ENCODE measurements around the gene ELAVL3.

The ELAVL3 gene

DNA sequence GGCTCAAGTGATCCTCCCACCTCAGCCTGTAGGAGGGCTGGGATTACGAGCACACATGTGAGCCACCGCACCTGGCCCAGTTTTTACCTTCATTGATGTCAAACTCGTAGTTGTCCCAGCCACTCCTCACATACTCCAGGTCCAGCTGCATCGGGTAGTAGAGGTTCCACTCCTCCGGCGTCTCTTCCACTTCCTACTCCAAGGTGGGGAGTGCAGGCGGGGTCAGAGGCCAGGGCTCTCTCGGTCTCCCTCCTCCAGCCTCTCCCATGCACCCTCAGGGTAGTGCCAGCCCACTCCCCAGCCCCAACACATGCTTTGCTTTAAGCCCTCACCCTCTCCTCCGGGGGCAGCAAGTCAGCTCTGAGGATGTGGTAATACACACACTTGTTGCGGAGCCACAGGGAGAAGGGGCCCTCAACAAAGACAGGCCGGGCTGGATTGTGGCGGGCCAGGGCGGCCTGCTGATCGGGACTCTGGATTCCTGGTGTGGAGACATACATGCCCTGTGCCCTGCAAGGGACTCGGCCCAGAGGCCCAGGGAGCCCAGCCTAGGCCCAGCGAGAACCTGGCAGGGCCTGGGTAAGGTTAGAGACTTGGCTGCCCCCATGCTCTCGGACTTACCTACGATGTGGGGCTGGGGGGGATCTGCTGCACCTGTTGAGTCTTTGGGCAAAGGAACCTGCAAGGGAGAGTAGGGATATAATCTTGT, 26.7 kb upstream of the ELAVL3 start:
- no peak for TF ChIP-seq CTCF (IDR thresholded peaks at IDR 0.05; ENCODE audit: extremely low read depth, missing control alignments)
- DNase-seq (ENCODE audit: low spot score) = no peak

- no peak for TF ChIP-seq CTCF (IDR thresholded peaks at IDR 0.05; ENCODE audit: extremely low read depth, missing control alignments)
- DNase-seq (ENCODE audit: low spot score) = no peak
Measured at GRCh38 chr19:11506967-11507366, 26.1 kb upstream of the ELAVL3 start.

GRCh38 chr19:11506101-11506555, 25.3 kb upstream of the ELAVL3 start:
- DNase-seq (ENCODE audit: low spot score) = no peak

DNA sequence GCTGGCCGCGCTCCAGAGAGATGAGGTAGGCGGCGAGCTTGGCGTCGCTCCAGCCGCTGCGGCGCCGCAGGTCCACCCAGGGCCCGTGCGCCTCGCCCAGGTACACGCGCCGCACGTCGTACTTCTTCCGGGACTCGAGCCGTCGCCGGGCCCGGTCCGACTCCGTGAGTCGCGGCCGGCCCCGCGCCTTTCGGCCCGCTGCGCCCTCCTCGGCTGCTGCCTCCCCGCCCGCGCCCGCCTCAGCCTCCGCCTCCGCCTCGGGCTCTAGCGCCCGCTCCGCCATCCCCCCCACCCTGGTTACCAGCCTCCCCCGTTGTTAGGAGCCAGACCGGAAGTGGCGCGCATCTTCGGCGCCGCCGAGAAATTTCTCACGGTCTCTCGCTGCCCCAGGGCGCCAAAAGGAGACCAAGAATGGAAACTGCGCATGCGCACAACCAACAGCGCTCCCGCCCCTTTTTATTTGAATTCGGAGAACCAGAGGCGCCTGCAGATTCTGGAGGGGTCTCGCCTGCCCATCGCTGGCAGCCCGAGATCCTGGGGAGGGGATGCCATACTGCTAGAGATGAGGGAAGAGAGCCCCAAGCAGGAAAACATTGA, 24.8 kb upstream of the ELAVL3 start, which contains the start of gene ZNF653:
Gene ZNF653, minus strand, starts transcription at position 336 of the 597 bp plus-strand sequence. Its CDS starts 53 bp downstream, at position 283.
- DNase-seq (ENCODE audit: low spot score) = peak; percentile 98
- TF ChIP-seq CTCF (IDR thresholded peaks at IDR 0.05; ENCODE audit: extremely low read depth, missing control alignments) = no peak

More at GRCh38 chr19:11506101-11506555, 25.3 kb upstream of the ELAVL3 start:
- TF ChIP-seq CTCF (IDR thresholded peaks at IDR 0.05; ENCODE audit: extremely low read depth, missing control alignments) = no peak

DNA sequence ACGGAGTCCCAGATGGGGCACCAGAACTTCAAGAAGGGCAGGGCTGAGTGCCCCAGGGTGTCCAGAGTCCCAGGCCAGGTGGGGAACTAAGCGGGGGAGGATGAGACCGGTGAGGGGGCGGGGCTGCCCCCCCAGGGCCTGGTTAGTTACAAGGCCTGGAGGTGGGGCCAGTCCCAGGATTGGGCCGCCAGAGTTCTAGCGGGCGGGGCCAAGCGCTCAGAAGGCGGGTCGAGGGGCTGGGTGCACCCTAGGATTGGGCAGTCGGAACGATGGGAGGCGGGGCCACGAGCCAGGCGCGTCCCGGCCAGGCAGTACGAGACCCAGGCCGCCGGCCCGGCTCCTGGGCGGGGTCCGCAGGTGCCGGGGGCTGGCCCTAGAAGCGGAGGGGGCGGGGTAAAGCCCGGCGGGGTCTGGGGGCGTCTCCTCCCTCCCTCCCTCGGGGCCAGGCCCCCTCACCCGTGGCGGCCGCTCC, 24.2 kb upstream of the ELAVL3 start:
- no peak for TF ChIP-seq CTCF (IDR thresholded peaks at IDR 0.05; ENCODE audit: extremely low read depth, missing control alignments)
- DNase-seq (ENCODE audit: low spot score) = peak; percentile 99

DNA sequence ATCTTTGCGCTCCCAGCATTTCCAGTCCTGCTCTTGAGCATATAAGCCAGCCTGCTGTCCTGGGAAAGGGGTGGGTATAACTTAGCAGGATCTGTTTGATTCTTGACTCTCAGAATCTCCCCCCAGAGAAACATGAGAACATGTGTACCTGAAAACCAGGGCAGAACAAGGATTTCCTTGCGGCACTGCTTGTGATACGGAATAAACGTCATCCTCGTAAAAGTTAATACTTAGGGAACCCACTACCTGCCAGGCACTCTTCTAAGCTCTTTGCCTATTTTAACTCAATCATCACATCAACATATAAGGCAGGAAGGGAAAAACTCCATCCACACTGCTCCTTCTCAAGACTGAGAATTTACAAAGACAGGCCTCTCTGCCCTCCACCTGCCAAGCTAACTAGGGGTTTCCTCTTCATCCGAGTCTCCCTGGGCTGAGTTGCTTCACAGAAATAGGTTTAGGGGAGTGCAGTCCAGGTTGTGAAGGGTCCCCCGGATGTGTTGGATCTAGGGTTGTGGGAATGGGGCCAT, 23.7 kb upstream of the ELAVL3 start:
- no peak for TF ChIP-seq CTCF (IDR thresholded peaks at IDR 0.05; ENCODE audit: extremely low read depth, missing control alignments)
- DNase-seq (ENCODE audit: low spot score) = no peak

DNA sequence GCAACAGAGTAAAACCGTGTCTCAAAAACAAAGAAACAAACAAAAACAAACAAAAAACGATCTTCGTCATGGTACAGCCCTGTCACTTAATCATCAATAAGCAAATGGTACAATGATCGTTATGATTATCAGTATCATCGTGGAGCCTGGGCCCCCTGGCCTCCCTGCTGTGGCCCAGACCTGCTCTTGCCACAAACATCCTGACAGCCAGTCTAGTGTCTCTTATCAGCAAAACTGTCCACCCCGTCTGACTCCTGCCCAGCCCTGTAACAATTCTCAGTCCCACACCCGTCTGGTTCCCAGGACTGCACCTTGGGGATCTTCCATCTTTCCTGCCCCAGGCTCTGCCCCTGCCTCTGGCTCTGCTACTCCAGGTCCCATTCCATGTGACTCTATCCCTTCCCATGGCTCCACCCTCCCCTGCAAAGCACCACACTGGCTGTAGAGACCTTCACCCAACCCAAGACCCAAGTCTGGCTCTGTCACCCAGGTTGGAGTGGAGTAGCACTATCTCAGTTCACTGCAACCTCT, 19.1 kb upstream of the ELAVL3 start:
- DNase-seq (ENCODE audit: low spot score) = no peak
- TF ChIP-seq CTCF (IDR thresholded peaks at IDR 0.05; ENCODE audit: extremely low read depth, missing control alignments) = no peak
